Choroid plexus epithelial cell (primary cell): Measurements from ENCODE around the gene CHRNA5.
"Not testable (repeated sequence)": the region's sequence is repeated elsewhere in the genome, so short reads cannot be mapped to it uniquely, and the experiment has no call there.

ENCODE experiments used
- DNase-seq: peaks from one replicate; pipeline ENCODE4 v3.0.0-alpha.2; 2010; ENCODE audit warnings: low read depth
- H3K4me3 ChIP-seq: 2 replicates; pipeline ENCODE4 v1.5.1; 2011; ENCODE audit warnings: low read depth, mild to moderate bottlenecking, control low read depth, low read length, moderate library complexity
- TF ChIP-seq, protein P1 (sequence below): conservative IDR thresholded peaks from 2 replicates; pipeline ENCODE4 v1.5.1; 2011; ENCODE audit warnings: low read depth, mild to moderate bottlenecking, control low read depth, inconsistent platforms, low read length, moderate library complexity

Gene CHRNA5

GRCh38 chr15:78550815-78551214, 14.5 kb upstream of the CHRNA5 start:
- no peak for DNase-seq
- H3K4me3 ChIP-seq: no peak overlapping the region
- TF ChIP-seq, protein P1, sequence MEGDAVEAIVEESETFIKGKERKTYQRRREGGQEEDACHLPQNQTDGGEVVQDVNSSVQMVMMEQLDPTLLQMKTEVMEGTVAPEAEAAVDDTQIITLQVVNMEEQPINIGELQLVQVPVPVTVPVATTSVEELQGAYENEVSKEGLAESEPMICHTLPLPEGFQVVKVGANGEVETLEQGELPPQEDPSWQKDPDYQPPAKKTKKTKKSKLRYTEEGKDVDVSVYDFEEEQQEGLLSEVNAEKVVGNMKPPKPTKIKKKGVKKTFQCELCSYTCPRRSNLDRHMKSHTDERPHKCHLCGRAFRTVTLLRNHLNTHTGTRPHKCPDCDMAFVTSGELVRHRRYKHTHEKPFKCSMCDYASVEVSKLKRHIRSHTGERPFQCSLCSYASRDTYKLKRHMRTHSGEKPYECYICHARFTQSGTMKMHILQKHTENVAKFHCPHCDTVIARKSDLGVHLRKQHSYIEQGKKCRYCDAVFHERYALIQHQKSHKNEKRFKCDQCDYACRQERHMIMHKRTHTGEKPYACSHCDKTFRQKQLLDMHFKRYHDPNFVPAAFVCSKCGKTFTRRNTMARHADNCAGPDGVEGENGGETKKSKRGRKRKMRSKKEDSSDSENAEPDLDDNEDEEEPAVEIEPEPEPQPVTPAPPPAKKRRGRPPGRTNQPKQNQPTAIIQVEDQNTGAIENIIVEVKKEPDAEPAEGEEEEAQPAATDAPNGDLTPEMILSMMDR: no peak

- TF ChIP-seq, protein P1: no peak
- no peak for DNase-seq
- H3K4me3 ChIP-seq: no peak overlapping the region
These were observed 13.4 kb upstream of the CHRNA5 start for GRCh38 chr15:78551902-78552301.

- DNase-seq: no peak
- TF ChIP-seq, protein P1: no peak
- H3K4me3 ChIP-seq: no peak overlapping the region
These were observed 12.7 kb upstream of the CHRNA5 start for GRCh38 chr15:78552597-78552996.

GRCh38 chr15:78560201-78560600, 5.1 kb upstream of the CHRNA5 start:
- DNase-seq, H3K4me3 ChIP-seq: not testable (repeated sequence)

GRCh38 chr15:78561490-78561889, 3.8 kb upstream of the CHRNA5 start:
- TF ChIP-seq, protein P1: no peak
- DNase-seq: no peak
- H3K4me3 ChIP-seq: no peak overlapping the region

- DNase-seq: no peak
- TF ChIP-seq, protein P1: no peak
- H3K4me3 ChIP-seq: no peak overlapping the region
These were observed 2.2 kb upstream of the CHRNA5 start for GRCh38 chr15:78563092-78563491.

DNA sequence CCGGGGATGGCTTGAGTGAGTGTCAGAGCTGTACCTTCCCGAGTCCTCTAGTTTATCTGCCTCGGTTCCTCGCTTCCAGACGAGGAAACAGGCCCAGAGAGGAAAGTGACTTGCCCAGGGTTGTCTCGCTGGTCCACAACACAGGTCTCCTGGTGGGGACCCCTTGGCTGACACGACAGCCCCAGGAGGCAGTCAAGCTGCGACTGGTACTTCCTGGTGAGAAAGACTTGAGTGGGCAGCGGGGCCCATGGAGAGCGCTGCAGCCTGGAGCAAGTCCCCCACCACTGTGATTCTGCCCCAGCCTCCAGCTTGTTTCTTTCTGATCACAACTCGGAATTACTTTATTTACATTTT, 600 bp upstream of the CHRNA5 start:
- TF ChIP-seq, protein P1: no peak

More for the DNA sequence above, 600 bp upstream of the CHRNA5 start:
- no peak overlapping the region for H3K4me3 ChIP-seq
- no peak for DNase-seq
